Stimulated activated CD4-positive, alpha-beta T cell treated with anti-CD3 and anti-CD28 coated beads, Interleukin-2, amount 100 ng/mL, for 24 hours (primary cell): ENCODE data around the gene PRR7.

Experiments
- DNase-seq, 2 donors: peaks; one replicate each; pipeline ENCODE4 v3.0.0-alpha.2; 2020

Gene PRR7

GRCh38 chr5:177437623-177438022 is 9.0 kb upstream of the PRR7 start:
- DNase-seq, result no peak

DNA sequence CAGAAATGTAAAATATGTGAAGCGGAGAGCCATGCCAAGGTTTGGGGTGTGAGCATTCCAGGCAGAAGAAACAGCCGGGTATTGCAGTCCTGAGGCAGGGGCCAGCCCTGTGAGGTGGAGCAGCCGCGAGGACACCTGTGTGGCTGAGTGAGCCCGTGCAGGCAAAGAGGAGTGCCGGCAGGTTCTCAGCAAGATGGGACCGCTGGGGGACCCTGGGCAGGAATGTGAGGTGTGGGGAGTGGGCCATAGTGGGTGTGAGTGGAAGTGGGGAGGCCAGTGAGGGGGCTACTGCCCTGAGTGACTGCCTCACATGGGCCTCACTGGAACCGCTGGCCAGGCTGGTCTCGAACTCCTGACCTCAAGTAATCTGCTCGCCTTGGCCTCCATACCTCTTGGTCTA is 8.1 kb upstream of the PRR7 start:
- no peak for DNase-seq

GRCh38 chr5:177439518-177440053 is 7.0 kb upstream of the PRR7 start:
- DNase-seq, result no peak

GRCh38 chr5:177440211-177440989 is 6.2 kb upstream of the PRR7 start:
- peak in 1 of 2 donors; percentile 60 for DNase-seq

DNA sequence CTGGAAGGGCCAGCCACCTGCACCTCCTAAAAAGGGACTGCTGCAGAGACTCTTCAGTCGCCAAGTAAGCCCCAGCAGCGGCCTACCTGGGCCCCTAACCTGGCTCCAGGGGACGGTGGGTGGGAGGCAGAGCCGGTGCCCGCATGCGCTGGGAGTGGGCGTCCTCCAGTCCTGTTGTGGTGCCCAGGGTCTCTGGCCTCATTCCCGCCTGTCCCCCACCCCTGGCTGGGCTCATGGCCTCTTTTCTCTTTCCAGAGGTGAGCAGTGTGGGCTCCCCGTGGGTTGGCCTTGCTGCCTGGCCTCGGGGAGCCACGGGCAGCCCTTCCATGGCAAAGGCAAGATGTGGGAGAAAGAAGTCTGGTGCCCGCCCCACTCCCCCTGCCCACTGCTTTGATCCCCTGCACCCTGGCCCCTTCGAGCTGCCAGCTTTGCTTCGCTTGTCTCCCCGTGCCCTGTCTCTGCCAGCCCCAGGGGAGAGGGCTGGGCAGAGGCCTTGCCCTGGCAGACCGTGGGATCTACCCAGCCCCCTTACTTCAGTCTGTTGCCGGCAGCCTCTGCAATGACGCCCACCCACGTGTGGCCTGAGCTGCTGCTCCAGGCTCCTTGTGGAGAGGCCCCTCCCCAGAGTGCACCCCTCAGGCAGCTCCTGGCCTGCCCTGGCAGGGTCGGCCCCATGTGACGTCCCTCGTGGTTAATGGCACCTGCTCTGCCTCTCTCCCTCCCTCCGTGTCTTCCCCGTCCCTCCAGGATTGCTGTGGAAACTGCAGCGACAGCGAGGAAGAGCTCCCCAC is 5.4 kb upstream of the PRR7 start:
- no peak for DNase-seq

GRCh38 chr5:177442066-177442826 is 4.4 kb upstream of the PRR7 start:
- DNase-seq, result no peak

DNA sequence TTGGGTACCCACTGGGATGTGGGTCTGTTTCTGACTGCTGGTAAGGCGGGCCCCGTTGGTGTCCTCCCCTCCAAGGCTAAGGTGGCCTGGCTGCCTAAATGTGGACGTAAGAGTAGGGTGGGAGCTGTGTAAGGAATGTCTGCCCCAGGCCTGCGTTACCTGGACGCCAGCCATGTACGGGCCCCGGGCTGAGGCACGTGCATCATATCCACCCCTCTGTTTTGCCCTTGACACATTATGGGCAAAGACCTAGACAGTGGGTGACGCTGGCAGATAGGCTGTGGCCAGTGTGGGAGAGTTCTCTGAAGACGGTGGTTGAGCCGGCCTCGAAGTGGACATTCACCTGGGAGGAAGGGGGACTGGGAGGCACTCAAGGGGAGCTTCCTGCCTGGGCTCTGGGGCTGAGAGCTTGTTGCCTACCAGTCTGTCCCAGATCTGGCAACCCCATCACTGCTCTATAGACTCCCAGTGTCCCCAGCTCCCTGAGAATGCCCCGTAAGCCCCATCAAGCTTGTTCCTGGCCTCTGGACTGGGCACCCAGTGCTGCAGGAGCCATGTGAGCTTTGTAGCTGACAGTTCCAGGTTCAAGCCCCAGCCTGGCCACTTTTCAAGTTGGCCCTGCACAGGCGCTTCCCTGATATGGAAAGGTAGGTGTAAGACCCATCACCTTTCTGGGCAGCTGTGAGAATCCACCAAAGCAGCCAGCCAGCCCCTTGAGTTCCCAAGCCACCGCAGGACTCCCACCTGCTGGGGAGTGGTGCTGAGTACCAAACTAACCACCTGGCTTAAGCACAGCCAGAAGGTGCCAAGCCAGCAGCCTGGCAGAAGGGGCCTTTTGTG is 3.2 kb upstream of the PRR7 start:
- no peak for DNase-seq

DNA sequence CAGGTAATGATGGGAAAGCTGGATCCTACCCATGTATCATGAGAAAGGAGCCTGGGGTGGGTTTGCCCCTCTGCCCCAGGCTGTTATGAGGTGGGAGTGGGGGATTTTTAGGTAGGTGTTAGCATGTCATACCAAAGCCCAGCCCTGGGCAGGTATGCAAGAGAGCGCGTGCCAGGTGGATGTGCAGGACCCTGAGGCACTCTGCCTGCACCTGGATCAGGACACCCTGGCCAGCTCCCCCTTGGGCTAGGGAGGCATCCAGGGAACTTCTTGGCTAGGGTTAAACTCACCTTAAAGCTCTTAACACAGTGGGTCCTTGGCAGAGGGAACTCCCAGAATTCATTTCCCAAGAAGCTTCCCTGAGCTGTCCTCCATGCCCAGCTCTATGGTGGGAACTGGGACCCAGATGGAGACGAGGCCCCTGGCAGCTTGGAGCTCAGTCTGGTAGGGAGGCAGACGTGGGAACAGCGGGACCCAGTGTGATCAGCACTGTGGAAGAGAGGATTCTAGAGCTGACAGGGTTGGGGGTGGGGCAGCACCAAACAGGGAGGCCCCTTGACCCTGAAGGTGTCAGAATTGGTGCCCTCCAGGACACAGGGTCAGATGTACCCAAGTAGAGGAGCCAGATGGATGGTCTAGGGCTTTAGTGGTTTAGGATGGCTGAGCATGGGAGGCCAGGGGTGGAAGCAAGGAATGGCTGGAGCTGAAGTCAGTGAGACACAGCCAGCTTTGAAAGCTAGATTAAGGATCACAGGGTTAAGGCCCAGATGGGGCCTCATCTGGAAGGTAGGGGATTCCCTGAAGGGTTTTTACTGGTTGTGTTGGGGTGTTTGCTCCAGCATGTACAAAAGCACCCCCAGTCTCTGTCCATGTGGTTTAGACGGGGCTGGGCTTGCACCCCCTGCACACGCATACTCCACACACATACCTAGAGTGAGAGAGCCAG is 2.2 kb upstream of the PRR7 start:
- no peak for DNase-seq

- DNase-seq, result no peak
Observed at GRCh38 chr5:177445052-177445916, 1.3 kb upstream of the PRR7 start.

DNA sequence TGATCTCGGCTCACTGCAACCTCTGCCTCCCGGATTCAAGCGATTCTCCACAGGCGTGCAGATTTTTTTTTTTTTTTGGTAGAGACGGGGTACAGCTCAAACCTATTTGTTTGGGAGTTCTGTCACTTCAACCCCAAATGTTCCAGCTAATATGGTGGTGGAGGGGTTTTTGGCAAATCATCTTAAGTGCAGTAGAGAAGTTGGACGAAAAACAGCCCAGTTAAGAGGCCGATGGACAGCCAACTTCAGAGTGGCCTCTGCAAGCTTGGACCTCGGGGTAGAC is 756 bp upstream of the PRR7 start:
- DNase-seq, result no peak

DNA sequence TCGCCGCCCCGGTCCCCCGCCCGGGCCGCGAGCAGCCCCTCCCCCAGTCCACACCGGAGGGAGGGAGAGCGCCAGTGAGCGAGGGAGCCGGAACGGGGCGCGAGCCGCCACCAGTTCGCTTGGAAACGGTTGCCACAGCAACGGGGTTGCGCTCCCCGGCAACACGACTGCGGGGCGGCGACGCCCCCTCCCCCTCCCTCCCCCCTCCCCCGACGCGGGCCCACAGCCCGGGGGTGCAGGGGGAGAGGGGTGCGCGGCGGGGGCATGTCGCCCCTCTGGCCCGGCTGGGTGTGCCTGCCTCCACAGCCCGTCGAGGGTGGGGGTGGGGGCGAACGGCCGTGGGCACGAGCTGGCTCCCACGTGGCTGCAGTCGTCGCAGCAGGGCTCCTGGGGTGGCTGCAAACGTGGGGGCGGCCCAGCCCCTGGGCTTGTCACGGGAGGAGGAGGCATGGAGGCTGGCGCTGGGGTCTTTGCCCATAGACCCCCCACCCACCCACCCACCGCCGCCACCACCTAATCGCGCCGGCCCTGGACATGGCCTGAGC is 524 bp downstream of the PRR7 start:
- DNase-seq, result peak; percentile 67 to 76

- DNase-seq, result no peak
Observed at GRCh38 chr5:177447611-177448243, 1.1 kb downstream of the PRR7 start.

DNA sequence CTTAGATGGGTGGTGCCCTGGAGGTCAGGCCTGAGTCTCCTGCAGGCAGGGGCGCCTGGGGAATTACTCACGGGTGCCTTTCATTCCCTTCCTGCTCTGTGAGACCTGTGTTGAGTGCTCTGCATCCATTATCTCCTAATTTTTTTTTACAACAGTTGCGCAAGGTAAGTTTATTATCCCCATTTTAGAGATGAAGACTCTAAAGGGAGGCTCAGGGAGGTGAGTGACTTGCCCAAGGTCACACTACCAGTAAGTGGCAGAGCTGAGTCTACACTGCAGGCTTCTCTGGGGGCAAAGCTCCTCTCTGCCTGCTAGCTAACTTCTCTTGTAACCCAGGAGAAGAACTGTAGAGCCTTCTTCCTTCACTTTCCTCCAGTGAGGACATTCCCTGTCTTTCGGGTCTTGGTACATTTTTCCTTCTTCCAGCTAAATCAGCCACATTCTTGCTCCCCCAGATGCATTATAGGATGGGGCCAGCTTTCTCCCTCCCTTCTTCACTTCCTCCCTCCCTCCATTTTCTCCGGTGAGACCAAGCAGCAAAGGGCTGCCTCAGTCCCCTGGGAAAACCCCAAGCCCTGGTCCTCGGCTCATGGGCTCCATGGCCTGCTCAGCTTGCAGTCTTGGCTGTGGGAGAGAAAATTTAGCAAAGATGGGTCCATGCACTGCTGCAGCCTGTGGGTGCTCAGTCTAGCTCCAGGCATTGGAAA is 1.8 kb downstream of the PRR7 start:
- no peak for DNase-seq

DNA sequence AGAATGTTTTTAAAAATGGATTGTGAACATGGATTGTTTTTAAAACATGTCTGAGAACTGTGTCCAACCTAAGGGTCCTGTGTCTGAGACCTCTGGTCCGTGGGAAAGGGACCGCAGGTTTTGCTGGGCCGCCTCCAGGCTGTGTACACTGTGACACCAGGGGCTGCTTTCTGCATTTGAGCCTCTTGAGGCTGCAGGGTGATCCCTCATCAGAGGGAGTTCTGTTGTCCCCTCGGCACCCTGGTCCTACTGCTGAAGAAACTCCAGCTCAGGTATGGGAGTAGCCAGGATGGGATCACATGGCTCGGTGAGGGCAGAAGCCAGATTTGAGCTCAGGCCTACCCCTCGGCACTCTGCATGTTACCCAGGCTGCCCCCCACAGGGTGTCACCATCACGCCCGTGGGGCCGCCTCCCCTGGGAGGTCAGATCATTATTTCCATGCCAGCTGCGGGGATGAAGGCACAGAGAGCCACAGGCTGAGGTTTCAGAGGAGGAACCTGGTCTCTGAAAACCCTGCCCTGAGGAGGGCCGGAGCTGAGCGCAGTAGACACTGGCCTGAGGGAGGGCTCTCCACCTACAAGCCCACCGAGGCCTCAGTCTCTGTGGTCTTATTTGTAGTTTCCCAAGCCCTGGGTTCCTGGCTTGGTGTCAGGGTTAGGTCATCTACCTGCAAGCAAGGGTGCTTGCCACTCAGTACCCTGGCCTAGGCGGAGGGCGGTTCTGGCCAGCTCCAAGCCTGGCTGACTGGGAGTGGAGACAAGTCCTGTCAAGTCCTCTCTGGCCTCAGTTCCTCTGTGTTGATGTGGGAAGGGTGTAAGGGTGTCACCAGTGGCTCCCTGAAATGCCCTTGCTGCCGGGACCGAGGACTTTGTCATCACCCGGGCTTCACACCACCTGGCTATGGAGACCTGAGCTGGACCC is 2.8 kb downstream of the PRR7 start:
- DNase-seq, result no peak

GRCh38 chr5:177450667-177451424 is 4.2 kb downstream of the PRR7 start:
- no peak for DNase-seq

GRCh38 chr5:177452688-177453638 is 6.3 kb downstream of the PRR7 start:
- DNase-seq, result no peak
